Fibroblast of the aortic adventitia (primary cell): ENCODE results near the gene DNAL1. TPM values are rescaled to one million over a fixed set of nuclear protein-coding genes. Genes with fewer than 3 reads are reported as not detected.

Experiments used
- DNase-seq: peaks from one replicate; pipeline ENCODE4 v3.0.0-alpha.2; 2010; ENCODE audit warnings: low read depth
- H3K4me3 ChIP-seq: 2 replicates; pipeline ENCODE4 v1.5.1; 2011; ENCODE audit warnings: low read depth, mild to moderate bottlenecking, control low read depth, low read length, moderate library complexity
- total RNA-seq: library from RNA; depleted of rRNA; stranded (reverse); fragments of >200 nt; gene quantifications from 2 replicates; pipeline ENCODE4 v1.2.3, GENCODE V29; 2012; ENCODE audit warnings: low replicate concordance
- TF ChIP-seq, protein P1 (sequence below): IDR thresholded peaks from 2 replicates; pipeline ENCODE4 v1.5.1; 2011; ENCODE audit warnings: mild to moderate bottlenecking, low read length, control low read depth, inconsistent platforms; ENCODE audit not compliant: insufficient read depth

Gene DNAL1
- total RNA-seq, 1 donor, result 12.7 TPM

GRCh38 chr14:73722581-73722980, 77.8 kb downstream of the DNAL1 start:
- TF ChIP-seq, protein P1, sequence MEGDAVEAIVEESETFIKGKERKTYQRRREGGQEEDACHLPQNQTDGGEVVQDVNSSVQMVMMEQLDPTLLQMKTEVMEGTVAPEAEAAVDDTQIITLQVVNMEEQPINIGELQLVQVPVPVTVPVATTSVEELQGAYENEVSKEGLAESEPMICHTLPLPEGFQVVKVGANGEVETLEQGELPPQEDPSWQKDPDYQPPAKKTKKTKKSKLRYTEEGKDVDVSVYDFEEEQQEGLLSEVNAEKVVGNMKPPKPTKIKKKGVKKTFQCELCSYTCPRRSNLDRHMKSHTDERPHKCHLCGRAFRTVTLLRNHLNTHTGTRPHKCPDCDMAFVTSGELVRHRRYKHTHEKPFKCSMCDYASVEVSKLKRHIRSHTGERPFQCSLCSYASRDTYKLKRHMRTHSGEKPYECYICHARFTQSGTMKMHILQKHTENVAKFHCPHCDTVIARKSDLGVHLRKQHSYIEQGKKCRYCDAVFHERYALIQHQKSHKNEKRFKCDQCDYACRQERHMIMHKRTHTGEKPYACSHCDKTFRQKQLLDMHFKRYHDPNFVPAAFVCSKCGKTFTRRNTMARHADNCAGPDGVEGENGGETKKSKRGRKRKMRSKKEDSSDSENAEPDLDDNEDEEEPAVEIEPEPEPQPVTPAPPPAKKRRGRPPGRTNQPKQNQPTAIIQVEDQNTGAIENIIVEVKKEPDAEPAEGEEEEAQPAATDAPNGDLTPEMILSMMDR, result no peak
- no peak for DNase-seq
- no peak overlapping the region for H3K4me3 ChIP-seq

DNA sequence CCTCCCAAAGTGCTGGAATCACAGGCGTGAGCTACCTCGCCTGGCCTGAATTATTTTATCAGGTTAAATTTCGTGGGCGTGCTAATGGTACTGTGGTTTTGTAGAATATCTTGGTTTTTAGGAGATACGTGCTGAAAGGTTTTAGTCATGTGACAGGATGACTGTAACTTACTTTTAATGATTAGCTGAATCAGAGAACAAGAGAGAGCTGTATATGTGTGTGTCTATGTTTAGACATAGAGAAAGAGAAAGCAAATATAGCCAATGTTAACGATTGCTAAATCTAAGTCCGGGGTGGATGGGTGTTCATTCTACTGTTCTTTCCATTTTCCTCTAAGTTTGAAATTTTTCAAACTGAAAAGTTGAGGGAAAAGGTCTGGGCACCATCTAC, 78.6 kb downstream of the DNAL1 start:
- DNase-seq, result peak; percentile 52
- H3K4me3 ChIP-seq, result peak overlapping the region; percentile 44
- TF ChIP-seq, protein P1, result no peak

- TF ChIP-seq, protein P1, result peak; percentile 27
- DNase-seq, result peak; percentile 100
- H3K4me3 ChIP-seq, result peak overlapping the region; percentile 44
Observed at GRCh38 chr14:73723797-73724661, 79.2 kb downstream of the DNAL1 start.

- DNase-seq, result no peak
- H3K4me3 ChIP-seq, result no peak overlapping the region
Observed at GRCh38 chr14:73724696-73725095, 79.9 kb downstream of the DNAL1 start.

GRCh38 chr14:73725116-73726024, 80.6 kb downstream of the DNAL1 start:
- DNase-seq, result peak; percentile 55
- TF ChIP-seq, protein P1, result no peak
- H3K4me3 ChIP-seq, result no peak overlapping the region

More at GRCh38 chr14:73724696-73725095, 79.9 kb downstream of the DNAL1 start:
- TF ChIP-seq, protein P1, result no peak

DNA sequence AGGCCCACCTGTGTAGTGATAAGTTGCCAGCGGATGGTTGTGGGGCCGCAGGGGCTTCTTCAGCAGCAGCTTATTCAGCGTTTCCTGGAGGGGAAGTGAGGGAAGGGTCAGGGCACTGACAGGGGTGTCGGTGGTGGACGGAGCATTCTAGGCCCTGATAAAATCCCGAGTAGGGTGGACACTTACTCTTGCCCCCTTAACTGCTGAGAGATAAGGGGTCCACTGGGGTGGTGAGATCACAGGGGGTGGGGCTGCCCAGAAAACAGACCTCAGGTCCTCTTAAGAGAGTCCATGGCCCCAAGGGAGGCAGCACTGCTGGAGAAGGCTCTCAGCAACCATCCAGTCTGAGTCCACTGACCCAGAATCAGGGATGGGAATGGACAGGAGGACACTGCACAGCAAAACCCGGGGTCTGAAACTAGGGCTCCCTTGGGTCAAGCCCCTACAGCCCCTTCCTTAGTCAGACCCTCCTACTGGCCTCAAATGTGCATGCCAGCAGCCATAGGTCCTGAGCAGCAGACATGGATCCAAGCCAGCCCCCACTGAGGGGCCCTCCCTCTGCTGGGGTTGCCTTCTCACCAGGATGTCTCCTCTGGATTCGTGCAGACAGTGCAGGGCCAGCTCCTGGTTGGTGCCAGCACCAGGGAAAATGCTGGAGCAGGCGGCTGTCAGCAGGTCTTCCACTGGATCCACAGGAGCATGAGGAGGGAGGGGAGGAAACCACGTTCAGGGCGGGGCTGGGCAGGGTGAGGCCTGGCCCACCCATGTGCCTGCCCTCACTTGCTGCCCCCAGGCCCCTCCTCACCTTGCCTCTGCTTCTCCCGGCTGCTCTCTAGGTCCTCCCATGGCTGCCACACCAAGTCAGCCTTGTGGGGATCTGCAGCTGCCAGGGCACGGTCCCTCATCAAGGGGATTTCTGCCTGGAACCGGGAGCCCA, 81.5 kb downstream of the DNAL1 start:
- TF ChIP-seq, protein P1, result no peak
- DNase-seq, result peak; percentile 33
- H3K4me3 ChIP-seq, result no peak overlapping the region
